Prostate gland (tissue), 2 donors: ENCODE data around the gene PPFIA2. TPM values are rescaled to one million over a fixed set of nuclear protein-coding genes. Genes with fewer than 3 reads are reported as not detected.

Experiments used
- DNase-seq: peaks from one replicate; pipeline ENCODE4 v3.0.0-alpha.2; 2019; ENCODE audit warnings: low spot score
- H3K27ac ChIP-seq, 2 donors: fragments of 200-600 bp; sonication (generic); 2 replicates each; pipeline ENCODE4 v1.5.1; 2017 to 2019
- H3K27me3 ChIP-seq: fragments of 200-600 bp; sonication (generic); replicated peaks from 2 replicates; pipeline ENCODE4 v1.5.1; 2019; ENCODE audit not compliant: insufficient read depth
- H3K36me3 ChIP-seq, 2 donors: fragments of 200-600 bp; sonication (generic); 1 replicate in 1 of 2; 2 replicates in 1 of 2; pipeline versions ENCODE4 v1.5.1 to v1.8.1; 2017 to 2019
- H3K4me1 ChIP-seq: fragments of 200-600 bp; sonication (generic); replicated peaks from 2 replicates; pipeline ENCODE4 v1.5.1; 2019
- H3K4me3 ChIP-seq, 2 donors: fragments of 200-600 bp; sonication (generic); 2 replicates each; pipeline ENCODE4 v1.5.1; 2017 to 2019
- H3K9me3 ChIP-seq: fragments of 200-600 bp; sonication (generic); 2 replicates; pipeline ENCODE4 v1.5.1; 2017
- CTCF ChIP-seq, 4 experiments: fragments of 200-600 bp in 2 of 4; fragments of 450-650 bp in 2 of 4; sonication (generic) in 2 of 4; IDR thresholded peaks; 1 replicate in 3 of 4; 2 replicates in 1 of 4; pipeline ENCODE4 v1.5.1; 2016 to 2019; ENCODE audit warnings: antibody characterized with exemption in 4 of 4, mild to moderate bottlenecking in 2 of 4, moderate library complexity in 2 of 4
- POLR2A ChIP-seq: fragments of 450-650 bp; IDR thresholded peaks from one replicate; pipeline ENCODE4 v1.6.1; 2016; ENCODE audit warnings: antibody characterized with exemption, mild to moderate bottlenecking
- POLR2AphosphoS5 ChIP-seq: sonication (generic); formaldehyde crosslinking; IDR thresholded peaks from one replicate; pipeline ENCODE4 v1.6.1; 2017; ENCODE audit warnings: antibody characterized with exemption
- WGBS: methylation state at CpG from one replicate; pipeline ENCODE4 v1.1.5; 2018; 5-methylcytosine and 5-hydroxymethylcytosine counted together
- intact Hi-C: fragments of 100-400 bp; cut with DNase I; formaldehyde crosslinking; loops from one replicate; pipeline ENCODE4 v1.14.2; 2022
- total RNA-seq, 2 donors: library from RNA; depleted of rRNA; stranded (reverse); fragments of >200 nt; gene quantifications; one replicate each; pipeline ENCODE4 v1.1.0, GENCODE V29; 2016

The PPFIA2 gene
- total RNA-seq, 2 donors from 2014 or later, result 7.3 to 22.9 TPM

GRCh38 chr12:81255947-81256346 lies 503.2 kb downstream of the PPFIA2 start:
- H3K36me3 ChIP-seq, result no peaks in the 10 kb centered on the region
- no peak for TF ChIP-seq CTCF (IDR thresholded peaks at IDR 0.05)
- no peak for TF ChIP-seq POLR2A
- no peak for TF ChIP-seq POLR2AphosphoS5
- DNase-seq, result no peak
- no peak overlapping the region for H3K4me3 ChIP-seq
- intact Hi-C loops, result loop anchor here (5.0 to 10.0 kb wide), 2 partner anchors 321 to 419 kb away; partner anchors contain the start of gene LIN7A
- no peaks in the 10 kb centered on the region for H3K27me3 ChIP-seq
- no peak overlapping the region for H3K27ac ChIP-seq
- WGBS, result 83% methylated on average over 2 of the region's 2 CpGs
- H3K9me3 ChIP-seq, result no peaks in the 10 kb centered on the region
- H3K4me1 ChIP-seq, result no peaks in the 10 kb centered on the region

- no peak for DNase-seq
- H3K36me3 ChIP-seq, result no peaks in the 10 kb centered on the region
- intact Hi-C loops, result loop anchor here (5.0 to 10.0 kb wide), 2 partner anchors 321 to 418 kb away; partner anchors contain the start of gene LIN7A
- no peaks in the 10 kb centered on the region for H3K4me1 ChIP-seq
- no peak for TF ChIP-seq POLR2AphosphoS5
- TF ChIP-seq CTCF (IDR thresholded peaks at IDR 0.05), result no peak
- no peak for TF ChIP-seq POLR2A
- H3K27me3 ChIP-seq, result no peaks in the 10 kb centered on the region
- H3K9me3 ChIP-seq, result no peaks in the 10 kb centered on the region
- no peak overlapping the region for H3K4me3 ChIP-seq
- H3K27ac ChIP-seq, result no peak overlapping the region
- WGBS, result 92% methylated on average over 7 of the region's 7 CpGs
Measured at GRCh38 chr12:81255456-81255855, 503.7 kb downstream of the PPFIA2 start.

- Histone ChIP-seq H3K9me3 (no peaks in the 10 kb centered on the region), H3K4me3 (no peak overlapping the region), H3K36me3 (no peaks in the 10 kb centered on the region), H3K27me3 (no peaks in the 10 kb centered on the region), H3K27ac (no peak overlapping the region), H3K4me1 (no peaks in the 10 kb centered on the region)
- 75% methylated on average over 3 of the region's 3 CpGs for WGBS
- TF ChIP-seq POLR2A, result no peak
- intact Hi-C loops, result loop anchor here (10.0 kb wide), 1 partner anchor 319 kb away; the partner anchor contains the start of gene LIN7A
- DNase-seq, result no peak
Measured at GRCh38 chr12:81253360-81253759, 505.8 kb downstream of the PPFIA2 start.

GRCh38 chr12:81252228-81252627 lies 506.9 kb downstream of the PPFIA2 start:
- no peaks in the 10 kb centered on the region for H3K27me3 ChIP-seq
- no peaks in the 10 kb centered on the region for H3K4me1 ChIP-seq
- intact Hi-C loops, result loop anchor here (10.0 kb wide), 1 partner anchor 317 kb away; the partner anchor contains the start of gene LIN7A
- H3K4me3 ChIP-seq, result no peak overlapping the region
- DNase-seq, result no peak
- no peaks in the 10 kb centered on the region for H3K36me3 ChIP-seq
- TF ChIP-seq POLR2A (no peak), POLR2AphosphoS5 (no peak), CTCF (IDR thresholded peaks at IDR 0.05) (no peak)
- no peaks in the 10 kb centered on the region for H3K9me3 ChIP-seq
- WGBS, result 95% methylated on average over 3 of the region's 3 CpGs
- H3K27ac ChIP-seq, result no peak overlapping the region

GRCh38 chr12:81249976-81250375 lies 509.2 kb downstream of the PPFIA2 start:
- Histone ChIP-seq H3K27me3 (no peaks in the 10 kb centered on the region), H3K4me3 (no peak overlapping the region), H3K36me3 (no peaks in the 10 kb centered on the region), H3K4me1 (peaks cover 4% of the 10 kb centered on the region), H3K9me3 (no peaks in the 10 kb centered on the region), H3K27ac (no peak overlapping the region)
- TF ChIP-seq POLR2AphosphoS5 (no peak), CTCF (IDR thresholded peaks at IDR 0.05) (no peak), POLR2A (no peak)
- WGBS, result 51% methylated on average over 2 of the region's 2 CpGs
- intact Hi-C loops, result loop anchor here (10.0 kb wide), 1 partner anchor 315 kb away; the partner anchor contains the start of gene LIN7A
- no peak for DNase-seq
